T-helper 2 cell (primary cell): Measurements from ENCODE around the gene ATP5F1A.
"Not testable (repeated sequence)": the region's sequence is repeated elsewhere in the genome, so short reads cannot be mapped to it uniquely, and the experiment has no call there.

Source experiments
- DNase-seq, 5 experiments: peaks; one replicate each; pipeline versions ENCODE4 v3.0.0 to v3.0.0-alpha.2; 2012 to 2022

Gene ATP5F1A

DNA sequence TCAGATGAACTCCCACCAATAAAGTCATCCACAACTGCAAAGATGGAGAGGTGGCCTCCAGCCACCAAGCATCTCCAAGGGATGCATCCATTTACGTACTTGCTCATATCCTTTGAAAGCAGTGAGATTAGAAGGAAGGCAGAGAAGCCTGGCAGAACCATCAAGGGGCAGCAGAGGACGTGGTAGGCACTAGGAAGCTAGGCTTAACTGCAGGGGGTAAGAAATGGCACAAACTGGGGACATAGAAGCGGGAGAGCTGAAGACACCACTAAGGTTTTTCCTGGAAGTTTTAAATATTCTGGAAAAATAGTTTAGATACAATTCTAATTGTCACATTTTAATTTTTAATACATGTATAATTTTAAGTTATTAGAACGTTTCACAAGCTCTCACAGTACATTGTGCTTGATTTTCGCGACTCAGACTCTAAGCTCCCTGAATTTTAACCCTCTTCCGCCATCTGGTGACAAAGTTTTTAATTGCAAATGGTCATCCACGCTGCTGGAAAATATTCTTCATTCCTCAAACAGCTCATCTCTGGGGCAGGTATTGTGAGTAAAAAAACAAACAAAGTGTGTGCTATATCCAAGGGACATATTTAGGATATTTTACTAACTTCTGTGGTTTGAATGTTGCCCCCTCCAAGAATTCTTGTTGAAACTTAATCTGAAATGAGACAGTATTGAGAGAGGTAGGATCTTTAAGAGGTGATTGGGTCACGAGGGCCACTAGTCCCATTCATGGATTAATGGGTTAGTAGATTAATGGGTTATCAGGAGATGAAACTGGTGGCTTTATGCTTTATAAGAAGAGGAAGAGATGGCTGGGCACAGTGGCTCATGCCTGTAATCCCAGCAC lies 24.4 kb downstream of the ATP5F1A start:
- peak in 2 of 5 experiments; percentile 44 to 65 for DNase-seq

DNA sequence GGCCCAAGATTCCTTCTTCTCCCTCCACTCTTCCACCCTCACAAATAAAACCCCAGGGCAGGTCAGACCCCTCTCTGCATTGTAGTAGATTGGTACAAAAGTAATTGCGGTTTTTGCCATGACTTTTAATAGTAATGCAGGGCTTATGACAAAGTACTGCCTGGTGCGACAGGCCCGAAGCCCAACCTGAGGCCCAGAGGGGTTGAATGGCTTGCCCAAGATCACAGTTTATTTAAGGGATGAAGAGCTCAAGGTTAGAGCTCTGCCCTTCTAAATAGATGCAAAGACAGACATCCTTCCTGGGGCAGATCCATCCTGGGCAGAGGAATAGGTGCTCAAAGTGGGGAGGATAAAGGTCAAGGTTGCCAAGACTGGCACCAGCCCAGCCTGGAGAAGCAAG lies 25.1 kb downstream of the ATP5F1A start:
- no peak for DNase-seq

DNA sequence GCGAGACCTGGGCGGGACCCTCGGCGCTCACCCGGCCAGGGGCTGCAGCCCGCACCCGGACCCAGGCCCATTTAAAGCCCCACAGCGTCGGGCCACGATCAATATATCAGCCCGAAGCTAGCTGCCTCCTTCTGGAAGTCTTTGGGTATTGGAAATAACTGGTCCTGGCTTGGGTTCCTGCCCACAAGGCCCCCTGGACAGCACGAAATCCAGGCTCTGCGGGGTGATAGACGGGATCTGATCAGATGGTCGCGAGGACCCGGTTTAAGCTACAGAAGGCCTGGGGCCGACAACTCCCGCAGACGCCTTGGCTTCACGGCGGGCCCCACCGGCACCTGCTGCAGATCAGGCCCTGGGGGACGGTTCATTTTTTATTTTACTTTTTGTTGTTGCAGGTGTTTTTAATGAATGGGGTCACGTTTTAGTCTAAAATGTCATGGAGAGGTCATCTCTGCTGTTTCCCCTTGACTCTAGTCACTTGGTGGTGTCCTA lies 25.7 kb downstream of the ATP5F1A start:
- DNase-seq = no peak

DNA sequence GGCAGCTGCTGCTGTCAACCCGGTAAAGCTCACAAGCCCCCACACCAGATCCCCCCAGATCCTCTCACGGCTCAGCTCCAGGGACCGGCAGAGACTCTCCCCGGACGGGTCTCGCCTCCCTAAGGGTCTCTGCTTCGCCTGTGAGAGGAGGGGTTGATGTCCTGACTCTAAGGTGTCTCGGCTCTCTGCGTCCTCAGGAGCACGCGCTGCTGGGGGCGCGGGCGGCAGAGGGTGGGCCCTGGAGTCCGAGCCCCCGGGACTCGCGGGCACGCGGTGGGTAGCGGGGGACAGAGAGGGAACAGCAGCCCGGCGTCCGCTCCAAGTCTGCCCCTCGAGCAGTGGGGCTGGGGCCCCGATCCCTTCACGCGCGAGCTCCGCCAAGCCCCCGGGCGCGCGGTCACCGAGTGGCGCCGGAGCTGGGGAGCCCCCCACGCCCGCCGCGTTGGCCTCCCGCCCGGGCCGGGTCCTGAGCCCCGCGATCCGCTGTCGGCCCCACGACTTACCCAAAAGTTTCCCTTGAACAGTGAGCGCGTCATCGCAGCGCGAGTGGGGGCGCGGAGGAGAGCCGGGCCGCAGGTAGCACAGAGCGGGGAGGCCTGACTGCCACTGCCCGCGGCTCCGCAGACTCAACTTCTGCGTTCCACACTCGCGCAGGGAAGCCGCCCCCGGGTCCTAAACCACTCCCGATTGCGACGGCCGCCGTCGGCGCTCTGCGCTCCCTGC lies 26.3 kb downstream of the ATP5F1A start, which contains the start of gene PSTPIP2:
Gene PSTPIP2, minus strand, starts transcription at position 608 of the 723 bp plus-strand sequence. Its CDS starts 72 bp downstream, at position 536.
- DNase-seq = peak; percentile 33 to 79 (median 51)

DNA sequence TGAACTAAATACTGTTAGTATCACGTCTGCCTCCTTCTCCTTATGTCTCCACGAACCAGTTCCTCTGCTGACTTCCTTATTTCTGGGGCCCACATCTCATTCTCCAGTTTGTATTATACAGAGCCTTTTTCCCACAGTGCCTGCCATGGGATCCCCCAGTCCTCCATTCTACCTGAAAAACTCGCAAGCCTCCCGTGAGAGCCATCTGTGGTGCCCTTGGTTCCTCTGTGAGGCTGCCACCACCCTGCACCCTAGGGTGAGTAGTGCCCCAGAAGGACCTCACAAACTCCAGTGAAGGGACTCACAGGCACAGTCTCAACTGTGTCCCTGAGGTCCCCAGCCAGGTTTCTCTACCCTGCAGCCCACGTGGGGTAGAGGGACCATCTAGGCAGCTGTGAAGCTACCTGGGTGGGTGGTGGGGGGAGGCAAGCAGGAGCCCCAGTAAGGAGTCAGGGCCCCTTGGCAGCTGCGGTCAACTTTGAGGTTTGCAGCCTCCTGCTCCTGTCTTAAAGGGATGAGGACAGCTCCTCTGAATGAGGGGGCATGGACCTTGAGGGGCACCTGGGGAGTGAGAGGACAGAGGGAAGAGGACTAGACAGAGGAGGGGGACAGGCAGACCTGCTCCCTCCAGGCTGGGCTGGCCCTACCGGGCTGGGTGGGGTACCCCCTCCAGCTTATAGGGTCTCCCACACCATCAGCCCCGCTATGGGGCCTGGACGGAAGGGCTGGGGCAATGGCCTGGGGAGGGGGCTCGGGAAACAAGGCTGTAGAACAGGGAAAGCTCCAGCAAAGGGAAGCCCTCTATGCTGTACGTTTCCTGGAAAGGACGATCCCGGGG lies 27.1 kb downstream of the ATP5F1A start:
- DNase-seq = no peak

DNA sequence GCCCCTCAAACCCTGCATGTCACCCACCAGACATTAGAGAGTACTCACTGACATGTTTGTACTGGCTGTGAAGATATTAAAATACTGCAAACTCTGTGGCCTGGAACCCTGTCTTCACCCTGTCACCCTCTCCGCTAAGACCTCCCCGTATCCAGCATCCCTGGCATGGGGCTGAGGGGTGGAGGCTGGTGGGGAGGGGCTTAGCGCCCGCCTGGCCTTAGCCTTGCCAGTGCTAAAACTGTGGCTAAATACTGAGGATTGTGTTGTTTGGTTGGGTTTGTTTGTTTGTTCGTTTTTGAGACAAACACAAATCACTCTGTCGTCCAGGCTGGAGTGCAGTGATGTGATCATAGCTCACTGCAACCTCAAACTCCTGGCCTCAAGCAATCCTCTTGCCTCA lies 27.9 kb downstream of the ATP5F1A start:
- DNase-seq = no peak

DNA sequence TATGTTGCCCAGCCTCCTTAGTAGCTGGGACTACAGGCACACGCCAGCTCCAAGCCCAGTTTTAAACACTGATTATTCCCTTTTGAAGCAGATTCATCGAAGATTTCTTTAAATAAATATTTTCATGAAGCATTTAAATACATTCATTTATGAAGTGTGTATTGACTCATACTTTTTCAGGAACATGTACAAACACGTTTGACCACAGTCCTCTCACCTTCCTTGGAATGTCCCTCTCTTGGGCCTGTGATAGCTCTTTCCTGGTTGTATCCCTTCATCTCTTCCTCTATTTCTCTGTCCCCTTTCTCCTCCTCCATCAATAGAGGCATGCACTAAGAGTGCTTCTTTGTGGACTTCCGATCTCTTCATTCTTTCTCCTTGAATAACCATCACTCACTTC lies 28.6 kb downstream of the ATP5F1A start:
- DNase-seq = no peak

DNA sequence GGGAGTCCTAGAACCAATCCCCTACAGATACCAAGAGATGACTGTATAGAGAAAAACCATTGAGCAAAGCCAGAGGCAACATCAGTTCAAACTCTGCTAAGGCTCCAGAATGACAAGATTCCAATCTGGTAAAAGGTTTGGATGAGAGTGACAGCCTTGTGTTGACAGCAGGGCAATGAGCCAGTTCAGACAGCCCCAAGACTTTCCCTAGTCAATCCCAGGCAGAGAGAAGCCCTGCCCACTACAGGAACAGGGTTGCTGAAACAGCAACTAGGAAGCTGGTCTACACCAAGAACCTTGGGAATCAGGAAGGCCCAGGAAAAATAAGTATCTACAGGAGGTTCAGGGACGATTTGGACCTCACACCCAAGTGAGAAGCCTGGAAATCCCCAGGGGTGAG lies 29.3 kb downstream of the ATP5F1A start:
- no peak for DNase-seq

DNA sequence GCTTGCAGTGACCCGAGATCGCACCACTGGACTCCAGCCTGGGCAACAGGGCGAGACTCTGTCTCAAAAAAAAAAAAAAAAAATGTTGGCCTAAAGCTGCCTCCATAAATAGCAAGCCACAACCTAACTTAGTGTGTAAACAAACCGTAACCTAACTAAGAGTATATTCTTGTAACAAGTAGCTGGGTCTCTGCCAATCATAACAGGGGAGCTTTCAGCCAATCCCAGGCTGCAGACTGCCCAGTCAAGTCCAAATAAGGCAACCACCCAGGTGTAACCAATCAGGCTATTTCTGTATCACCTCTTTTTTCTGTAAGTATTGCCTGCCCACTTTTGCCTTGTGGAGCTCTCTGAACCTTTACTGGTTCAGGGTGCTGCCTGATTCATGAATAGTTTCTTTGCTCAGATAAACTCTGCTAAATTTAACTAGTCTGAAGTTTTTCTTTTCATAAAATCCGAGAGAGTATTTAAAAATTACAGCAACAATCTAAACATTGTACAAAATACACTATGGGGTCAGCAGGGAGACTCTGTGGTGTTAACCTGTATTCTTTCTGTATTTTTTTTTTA lies 30.6 kb downstream of the ATP5F1A start:
- peak in 1 of 5 experiments; percentile 45 for DNase-seq

DNA sequence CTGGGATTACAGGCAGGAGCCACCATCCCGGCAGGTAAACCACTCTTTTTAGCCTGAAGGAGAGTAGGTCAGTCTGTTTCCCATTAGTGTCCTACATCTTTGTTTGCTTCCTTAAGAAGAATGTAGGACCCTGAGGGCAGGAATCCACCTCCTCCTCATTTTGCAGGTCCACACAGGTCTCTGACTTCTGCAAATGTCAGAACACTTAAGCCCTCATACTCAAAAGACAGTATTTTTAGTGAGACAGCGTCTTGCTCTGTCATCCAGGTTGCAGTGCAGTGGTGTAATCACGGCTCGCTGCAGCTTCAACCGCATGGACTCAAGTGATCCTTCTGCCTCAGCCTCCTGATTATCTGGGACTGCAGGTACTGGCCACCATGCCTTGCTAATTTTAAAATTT lies 35.3 kb downstream of the ATP5F1A start:
- DNase-seq = no peak

DNA sequence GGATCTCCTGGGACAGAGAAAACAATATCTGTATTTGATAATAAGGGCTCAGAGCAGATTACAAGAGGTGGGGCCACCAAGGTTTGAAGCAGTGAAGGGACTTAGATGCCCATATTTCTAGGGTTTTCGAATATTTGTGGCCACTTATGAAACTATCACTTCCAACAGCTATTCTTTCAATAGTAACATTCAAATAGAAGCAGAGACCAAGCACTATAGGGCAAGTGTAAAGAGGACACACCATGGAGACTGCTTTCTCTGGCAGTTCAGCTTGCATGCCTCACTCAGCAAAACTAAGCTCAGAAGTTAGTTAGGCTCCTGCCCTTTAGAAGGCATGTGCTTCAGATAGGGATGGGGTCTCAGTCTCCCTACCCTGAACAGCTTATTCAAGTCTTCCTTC lies 36.3 kb downstream of the ATP5F1A start:
- DNase-seq = no peak

DNA sequence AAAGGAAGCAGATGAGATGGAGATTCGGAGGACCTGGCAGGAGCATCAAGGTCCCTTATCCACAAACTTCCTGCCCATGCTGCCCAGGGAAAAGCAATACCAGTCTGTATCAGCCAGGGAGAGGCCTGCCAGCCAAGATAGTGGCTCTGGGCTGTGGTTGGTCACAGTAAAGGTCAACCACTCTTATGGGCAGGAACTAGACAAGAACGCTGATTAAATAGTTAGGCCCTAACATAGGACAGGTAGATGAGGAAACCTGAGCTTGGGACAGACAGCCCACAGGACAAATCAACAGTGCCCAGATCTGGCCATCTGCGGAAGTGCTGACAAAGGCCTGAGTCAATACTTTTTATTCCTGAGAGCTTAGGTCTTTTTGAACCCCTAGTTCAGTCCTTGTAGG lies 36.7 kb downstream of the ATP5F1A start:
- no peak for DNase-seq

DNA sequence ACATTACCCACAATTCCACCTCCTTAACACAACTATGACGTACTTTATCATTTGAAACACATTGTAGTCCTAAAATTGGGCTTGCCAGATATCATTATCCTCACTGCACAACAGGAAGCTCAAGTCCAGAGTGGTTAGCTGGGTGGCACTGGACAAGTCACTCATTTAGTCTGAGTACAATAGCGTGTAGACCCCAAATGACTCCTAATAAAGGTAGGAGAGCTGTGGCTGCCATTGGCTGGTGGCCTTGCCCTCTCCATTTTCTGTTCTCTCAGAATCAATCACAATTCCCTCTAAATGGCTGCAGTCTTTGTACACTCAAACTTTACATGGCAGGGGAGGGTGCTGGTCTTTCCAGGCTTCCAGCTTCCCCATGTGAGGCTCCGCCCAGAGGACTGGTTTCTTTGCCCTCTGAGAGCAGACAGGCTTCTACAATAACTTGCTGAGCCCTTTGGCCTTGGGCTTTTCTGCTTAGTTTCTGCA lies 37.7 kb downstream of the ATP5F1A start:
- no peak for DNase-seq

DNA sequence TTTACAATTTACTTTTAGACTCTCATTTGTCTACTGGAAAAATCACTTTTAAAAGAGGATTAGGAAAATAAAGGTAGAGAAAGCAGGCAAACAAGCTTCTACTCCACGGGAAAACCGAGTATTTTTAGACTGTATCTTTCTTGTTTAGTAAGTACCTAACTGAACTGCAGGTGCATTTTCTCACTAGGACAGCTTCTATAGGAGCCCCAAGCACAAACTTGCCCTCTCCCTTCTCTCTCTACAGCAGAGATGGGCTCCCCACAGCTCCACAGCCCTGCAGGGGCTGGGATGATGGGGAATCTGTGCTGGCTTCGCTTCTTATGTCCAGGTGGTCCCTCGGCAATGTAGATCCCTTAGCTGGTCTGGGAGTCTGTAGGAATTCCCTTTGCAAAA lies 42.3 kb downstream of the ATP5F1A start:
- DNase-seq = peak in 1 of 5 experiments; percentile 66

DNA sequence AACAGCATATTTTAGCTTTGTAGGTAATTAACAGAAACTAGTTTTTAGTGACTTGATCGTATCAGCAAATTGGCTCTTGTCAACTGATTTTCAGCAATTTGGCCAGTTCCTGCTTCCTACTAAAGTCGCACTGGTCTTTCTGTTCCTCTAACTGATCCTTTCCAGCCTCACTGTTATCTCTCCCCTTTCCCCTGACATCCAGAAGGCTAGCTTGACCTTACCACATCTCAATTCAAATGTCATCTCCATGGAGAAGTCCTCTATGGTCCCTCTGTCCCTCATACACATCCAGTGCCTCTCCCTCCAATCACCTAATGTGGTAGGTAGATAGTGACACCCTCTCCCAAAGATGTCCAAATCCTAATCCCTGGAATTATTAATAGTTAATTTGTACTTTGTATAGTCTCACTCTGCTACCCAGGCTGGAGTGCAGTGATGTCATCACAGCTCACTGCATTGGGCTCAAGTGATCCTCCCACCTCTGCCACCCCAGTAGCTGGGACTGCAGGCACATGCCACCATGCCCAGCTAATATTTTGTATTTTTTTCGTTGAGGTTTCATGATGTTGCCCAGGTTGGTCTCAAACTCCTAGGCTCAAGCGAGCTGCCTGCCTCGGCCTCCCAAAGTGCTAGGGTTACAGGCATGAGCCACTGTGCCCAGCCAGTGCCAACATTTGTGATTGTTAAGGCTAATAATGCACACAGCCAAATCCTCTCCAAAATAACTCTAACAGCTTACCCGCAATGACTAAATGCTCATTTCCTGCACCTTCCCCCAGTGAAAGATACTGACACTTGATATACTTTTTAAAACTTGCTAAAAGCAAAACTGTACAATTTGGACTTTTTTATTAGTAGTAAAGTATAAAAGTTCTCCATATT lies 42.9 kb downstream of the ATP5F1A start:
- DNase-seq = peak in 1 of 5 experiments; percentile 84

DNA sequence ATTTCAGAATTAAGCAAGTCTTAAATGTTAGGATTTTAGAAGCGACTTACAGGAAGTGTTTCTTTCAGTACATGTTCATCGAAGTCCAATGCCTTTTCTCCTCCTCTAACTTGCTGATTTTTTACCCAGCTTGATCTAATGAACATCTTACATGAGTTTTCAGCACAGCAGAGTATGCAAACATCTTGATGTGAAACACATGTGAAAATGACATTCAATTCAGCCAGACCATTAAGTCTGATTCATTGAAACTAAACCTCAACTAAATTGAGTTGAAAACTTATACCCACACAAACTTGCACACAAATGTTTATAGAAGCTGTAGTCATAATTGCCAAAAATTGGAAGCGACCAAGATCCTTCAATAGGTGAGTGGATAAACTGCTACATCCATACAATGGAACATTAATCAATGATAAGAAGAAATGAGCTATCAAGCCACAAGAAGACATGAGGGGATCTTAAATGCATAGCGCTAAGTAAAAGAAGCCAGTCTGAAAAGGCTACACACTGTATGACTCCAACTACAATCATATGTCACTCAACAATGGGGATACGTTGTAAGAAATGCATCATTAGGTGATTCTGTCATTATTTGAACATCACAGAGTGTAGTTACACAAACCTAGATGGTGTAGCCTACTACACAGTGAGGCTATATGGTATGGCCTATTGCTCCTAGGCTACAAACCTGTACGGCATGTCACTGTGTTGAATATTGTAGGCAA lies 44.6 kb downstream of the ATP5F1A start:
- DNase-seq = no peak

DNA sequence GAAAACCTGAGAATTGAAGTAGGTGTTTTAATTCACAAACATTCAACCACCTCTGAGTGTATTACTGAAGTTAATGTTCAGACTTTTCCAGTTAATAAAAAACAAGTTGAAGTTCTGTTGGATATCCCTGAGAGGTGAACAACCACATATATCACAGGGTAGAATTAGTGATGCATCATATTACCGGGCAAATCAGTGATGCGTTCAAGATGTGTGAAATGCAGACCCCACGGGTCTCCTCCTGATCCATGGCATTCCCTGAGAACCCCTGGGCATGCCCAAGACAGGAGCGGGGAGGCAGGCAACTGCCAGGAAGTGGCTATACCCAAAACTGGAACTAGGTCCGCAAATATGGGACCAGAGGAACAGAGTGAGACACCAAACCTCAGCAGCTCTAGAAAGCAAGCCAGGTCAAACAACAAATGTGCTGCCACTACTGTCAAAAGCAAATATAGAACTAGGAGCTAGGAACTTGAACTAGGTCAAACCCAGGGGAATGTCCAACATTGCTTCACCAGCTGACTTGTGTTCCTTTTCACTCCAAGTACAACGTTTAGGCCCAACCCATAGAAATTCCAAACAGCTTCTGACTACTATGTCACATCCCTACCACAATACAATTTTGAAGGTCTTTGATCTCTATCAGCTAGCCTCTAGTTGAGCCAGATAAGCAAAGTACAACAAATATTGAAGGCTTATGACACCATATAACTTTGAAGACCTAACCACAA lies 46.2 kb downstream of the ATP5F1A start:
- DNase-seq = no peak

DNA sequence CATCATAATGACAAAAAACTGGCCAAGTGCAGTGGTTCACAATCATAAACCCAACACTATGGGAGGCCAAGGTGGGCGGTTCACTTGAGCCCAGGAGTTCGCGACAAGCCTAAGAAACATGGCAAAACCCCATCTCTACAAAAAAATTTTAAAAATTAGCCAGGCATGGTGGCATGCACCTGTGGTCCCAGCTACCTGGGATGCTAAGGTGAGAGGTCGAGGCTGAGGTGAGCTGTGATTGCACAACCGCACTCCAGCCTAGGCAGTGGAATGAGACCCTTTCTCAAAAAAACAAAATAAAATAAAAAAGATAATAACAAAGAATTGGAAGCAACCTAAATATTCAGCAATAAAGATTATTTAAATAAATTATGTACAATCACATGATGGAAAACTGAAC lies 47.8 kb downstream of the ATP5F1A start:
- DNase-seq = no peak

DNA sequence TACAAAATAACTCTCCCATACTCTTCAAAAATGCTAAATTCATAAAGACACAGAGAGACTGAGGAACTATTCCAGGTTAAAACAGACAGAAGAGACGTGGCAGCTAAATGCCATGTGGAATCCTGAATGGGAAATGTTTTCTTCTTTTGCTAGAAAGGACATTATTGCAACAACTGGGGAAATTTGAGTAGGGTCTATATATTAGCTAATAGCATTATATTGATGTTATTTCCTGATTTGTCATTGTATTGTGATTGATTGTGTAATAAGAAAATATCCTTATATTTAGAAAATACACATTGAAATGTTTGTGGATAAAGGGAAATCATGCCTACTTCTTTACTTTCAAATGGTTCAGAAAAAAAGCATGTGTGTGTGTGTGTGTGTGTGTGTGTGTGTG lies 49.5 kb downstream of the ATP5F1A start:
- no peak for DNase-seq

DNA sequence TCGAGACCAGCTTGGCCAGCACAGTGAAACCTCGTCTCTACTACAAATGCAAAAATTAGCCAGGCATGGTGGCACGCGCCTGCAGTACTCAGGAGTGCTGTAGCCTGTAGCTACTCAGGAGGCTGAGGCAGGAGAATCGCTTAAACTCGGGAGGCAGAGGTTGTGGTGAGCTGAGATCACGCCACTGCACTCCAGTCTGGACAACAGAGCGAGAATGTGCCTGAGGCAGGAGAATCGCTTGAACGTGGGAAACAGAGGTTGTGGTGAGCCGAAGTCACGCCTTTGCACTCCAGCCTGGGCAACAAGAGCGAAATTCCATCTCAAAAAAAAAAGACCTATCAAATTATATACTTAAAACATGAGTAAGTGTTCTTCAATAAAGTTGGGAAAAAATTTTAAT lies 50.7 kb downstream of the ATP5F1A start:
- DNase-seq = not testable (repeated sequence)
